HL-60 (cell line): ENCODE data around the gene MPZL3.
A peak's percentile ranks its signal among the peaks of the same experiment; 100 is the strongest.
"Not testable (repeated sequence)": the region's sequence is repeated elsewhere in the genome, so short reads cannot be mapped to it uniquely, and the experiment has no call there.

Experiments
- DNase-seq, 2 experiments: peaks; one replicate each; pipeline ENCODE4 v3.0.0-alpha.2; 2010 to 2020; ENCODE audit warnings: low read depth in 1 of 2, low spot score in 1 of 2
- H3K27ac ChIP-seq: fragments of 250-450 bp; sonication (Bioruptor Pico); replicated peaks from 2 replicates; pipeline ENCODE4 v1.5.1; 2020; ENCODE audit warnings: mild to moderate bottlenecking, moderate library complexity
- H3K27me3 ChIP-seq: fragments of 250-450 bp; sonication (Bioruptor Pico); 2 replicates; pipeline ENCODE4 v1.5.1; 2021; ENCODE audit warnings: mild to moderate bottlenecking, moderate library complexity; ENCODE audit not compliant: insufficient read depth, poor library complexity, severe bottlenecking
- H3K4me3 ChIP-seq: replicated peaks from 2 replicates; pipeline ENCODE4 v1.5.1; 2011; ENCODE audit warnings: mild to moderate bottlenecking, control low read depth, low read length; ENCODE audit not compliant: insufficient read depth
- CTCF ChIP-seq: IDR thresholded peaks from one replicate; pipeline ENCODE4 v1.5.1; 2011; ENCODE audit warnings: low read length, control low read depth, inconsistent platforms; ENCODE audit not compliant: insufficient read depth
- GABPA ChIP-seq: IDR thresholded peaks from 2 replicates; pipeline ENCODE4 v1.6.1; 2012; ENCODE audit warnings: low read depth
- POLR2AphosphoS5 ChIP-seq: IDR thresholded peaks from 2 replicates; pipeline ENCODE4 v1.6.1; 2012; ENCODE audit warnings: low read depth
- REST ChIP-seq: IDR thresholded peaks from 2 replicates; pipeline ENCODE4 v1.6.1; 2012; ENCODE audit warnings: low read depth; ENCODE audit not compliant: insufficient replicate concordance
- SPI1 ChIP-seq: IDR thresholded peaks from 2 replicates; pipeline ENCODE4 v1.6.1; 2012; ENCODE audit warnings: low read depth, mild to moderate bottlenecking, borderline replicate concordance

Gene MPZL3

GRCh38 chr11:118198370-118198769 lies 53.8 kb downstream of the MPZL3 start:
- peak in 1 of 2 experiments; percentile 70 for DNase-seq
- Histone ChIP-seq H3K27me3 (no peaks in the 10 kb centered on the region), H3K4me3 (no peak overlapping the region), H3K27ac (no peak overlapping the region; the same call in 1 of the 2 replicates)
- TF ChIP-seq POLR2AphosphoS5 (no peak), CTCF (peak; percentile 84), REST (no peak), SPI1 (no peak), GABPA (no peak)

- no peak overlapping the region for H3K27ac ChIP-seq
- no peak for DNase-seq
- no peaks in the 10 kb centered on the region for H3K27me3 ChIP-seq
- H3K4me3 ChIP-seq = no peak overlapping the region
- TF ChIP-seq REST (no peak), CTCF (no peak), POLR2AphosphoS5 (no peak), GABPA (no peak), SPI1 (no peak)
These were observed 57.1 kb downstream of the MPZL3 start for GRCh38 chr11:118194835-118195627.

GRCh38 chr11:118193910-118194566 lies 58.1 kb downstream of the MPZL3 start:
- no peak overlapping the region for H3K27ac ChIP-seq
- no peak overlapping the region for H3K4me3 ChIP-seq
- H3K27me3 ChIP-seq = no peaks in the 10 kb centered on the region
- DNase-seq = no peak
- TF ChIP-seq CTCF (no peak), GABPA (no peak), REST (no peak), POLR2AphosphoS5 (no peak), SPI1 (no peak)

GRCh38 chr11:118192817-118193216 lies 59.3 kb downstream of the MPZL3 start:
- H3K27me3 ChIP-seq, H3K4me3 ChIP-seq, DNase-seq, H3K27ac ChIP-seq: not testable (repeated sequence)

GRCh38 chr11:118190942-118191506 lies 61.1 kb downstream of the MPZL3 start:
- DNase-seq, H3K4me3 ChIP-seq, H3K27me3 ChIP-seq, H3K27ac ChIP-seq: not testable (repeated sequence)
